HG03103 (cell line): Measurements from ENCODE around the gene UCN2.

ENCODE experiments used
- ATAC-seq: cut with Tn5 transposase; IDR thresholded peaks from one replicate; pipeline ENCODE4 v1.9.1; 2021; ENCODE audit warnings: low read depth; ENCODE audit not compliant: unreplicated experiment

The UCN2 gene

GRCh38 chr3:48591886-48592518 is 28.4 kb upstream of the UCN2 start:
- ATAC-seq: no peak

- ATAC-seq: no peak
Observed at GRCh38 chr3:48591436-48591835, 27.9 kb upstream of the UCN2 start.

GRCh38 chr3:48588230-48588629 is 24.6 kb upstream of the UCN2 start:
- no peak for ATAC-seq

GRCh38 chr3:48587686-48588085 is 24.1 kb upstream of the UCN2 start:
- no peak for ATAC-seq

GRCh38 chr3:48585411-48585810 is 21.8 kb upstream of the UCN2 start:
- ATAC-seq: no peak

- no peak for ATAC-seq
Observed at GRCh38 chr3:48584836-48585235, 21.3 kb upstream of the UCN2 start.

- ATAC-seq: no peak
Observed at GRCh38 chr3:48581621-48582481, 18.3 kb upstream of the UCN2 start.

- ATAC-seq: no peak
Observed at GRCh38 chr3:48576647-48577046, 13.1 kb upstream of the UCN2 start.

GRCh38 chr3:48575366-48575765 is 11.8 kb upstream of the UCN2 start:
- no peak for ATAC-seq

GRCh38 chr3:48573973-48574585 is 10.5 kb upstream of the UCN2 start:
- no peak for ATAC-seq

GRCh38 chr3:48572517-48572916 is 8.9 kb upstream of the UCN2 start:
- no peak for ATAC-seq

GRCh38 chr3:48571938-48572337 is 8.4 kb upstream of the UCN2 start:
- ATAC-seq: no peak

- no peak for ATAC-seq
Observed at GRCh38 chr3:48569808-48570450, 6.3 kb upstream of the UCN2 start.

- ATAC-seq: no peak
Observed at GRCh38 chr3:48569400-48569799, 5.8 kb upstream of the UCN2 start.

- ATAC-seq: no peak
Observed at GRCh38 chr3:48568476-48568875, 4.9 kb upstream of the UCN2 start.

- no peak for ATAC-seq
Observed at GRCh38 chr3:48567500-48567899, 3.9 kb upstream of the UCN2 start.

GRCh38 chr3:48567090-48567489 is 3.5 kb upstream of the UCN2 start:
- ATAC-seq: no peak

GRCh38 chr3:48566401-48566760 is 2.8 kb upstream of the UCN2 start:
- no peak for ATAC-seq

- no peak for ATAC-seq
Observed at GRCh38 chr3:48565591-48566400, 2.2 kb upstream of the UCN2 start.

- no peak for ATAC-seq
Observed at GRCh38 chr3:48565186-48565585, 1.6 kb upstream of the UCN2 start.
